PFSK-1 (cell line): ENCODE data around the gene TAF7L.

ENCODE experiments used
- FOXP2 ChIP-seq: optimal IDR thresholded peaks from 2 replicates; pipeline ENCODE3; 2011; ENCODE audit warnings: borderline replicate concordance, control low read depth, inconsistent platforms; ENCODE audit not compliant: insufficient read depth; ENCODE audit errors: extremely low read length, extremely low read depth
- POLR2AphosphoS5 ChIP-seq: IDR thresholded peaks from 2 replicates; pipeline ENCODE4 v1.6.1; 2012; ENCODE audit warnings: low read depth, mild to moderate bottlenecking, control low read depth, low read length, moderate library complexity
- REST ChIP-seq, 2 experiments: IDR thresholded peaks; 2 replicates each; pipeline versions ENCODE4 v1.6.1 to v1.8.0; 2011 to 2012; ENCODE audit warnings: low read depth in 2 of 2, low read length in 2 of 2, control low read depth in 1 of 2, inconsistent platforms in 1 of 2, mild to moderate bottlenecking in 1 of 2, moderate library complexity in 1 of 2; ENCODE audit not compliant: insufficient read depth in 1 of 2
- SIN3A ChIP-seq: IDR thresholded peaks from 2 replicates; pipeline ENCODE4 v1.6.1; 2012; ENCODE audit warnings: mild to moderate bottlenecking, low read length, moderate library complexity, borderline replicate concordance; ENCODE audit not compliant: insufficient read depth
- TAF1 ChIP-seq: IDR thresholded peaks from 2 replicates; pipeline ENCODE4 v1.6.1; 2012; ENCODE audit warnings: low read length, control low read depth, borderline replicate concordance; ENCODE audit not compliant: insufficient read depth

Gene TAF7L

GRCh38 chrX:101274198-101274597 lies 16.9 kb downstream of the TAF7L start:
- TF ChIP-seq REST (IDR thresholded peaks at IDR 0.05; ENCODE audit: insufficient read depth in 1 of 2, low read depth in 2 of 2, low read length in 2 of 2): no peak
- TF ChIP-seq TAF1: no peak
- TF ChIP-seq POLR2AphosphoS5: no peak
- TF ChIP-seq SIN3A: no peak
- no peak for TF ChIP-seq FOXP2

GRCh38 chrX:101265869-101266428 lies 25.2 kb downstream of the TAF7L start:
- TF ChIP-seq TAF1: no peak
- no peak for TF ChIP-seq FOXP2

GRCh38 chrX:101263766-101264165 lies 27.4 kb downstream of the TAF7L start:
- TF ChIP-seq TAF1 (no peak), FOXP2 (no peak), SIN3A (no peak), POLR2AphosphoS5 (no peak), REST (IDR thresholded peaks at IDR 0.05; ENCODE audit: insufficient read depth in 1 of 2, low read depth in 2 of 2, low read length in 2 of 2) (no peak)

GRCh38 chrX:101262590-101262989 lies 28.5 kb downstream of the TAF7L start:
- TF ChIP-seq SIN3A (no peak), REST (IDR thresholded peaks at IDR 0.05; ENCODE audit: insufficient read depth in 1 of 2, low read depth in 2 of 2, low read length in 2 of 2) (no peak), TAF1 (no peak), POLR2AphosphoS5 (no peak), FOXP2 (no peak)

- TF ChIP-seq TAF1: no peak
- TF ChIP-seq POLR2AphosphoS5: no peak
- TF ChIP-seq SIN3A: no peak
- TF ChIP-seq REST (IDR thresholded peaks at IDR 0.05; ENCODE audit: insufficient read depth in 1 of 2, low read depth in 2 of 2, low read length in 2 of 2): no peak
- no peak for TF ChIP-seq FOXP2
Measured at GRCh38 chrX:101260435-101260834, 30.7 kb downstream of the TAF7L start.
